Gastroesophageal sphincter (tissue), 4 donors: ENCODE results near the gene TNFAIP8L1. TPM values are rescaled to one million over a fixed set of nuclear protein-coding genes. Genes with fewer than 3 reads are reported as not detected.

ENCODE experiments used
- ATAC-seq: fragments of 150-250 bp; one replicate; pipeline ENCODE4 v1.9.1; 2016; ENCODE audit warnings: mild to moderate bottlenecking, moderate library complexity
- H3K27ac ChIP-seq, 4 donors: fragments of 200-600 bp; sonication (generic) in 3 of 4; 1 replicate in 3 of 4; 2 replicates in 1 of 4; pipeline ENCODE4 v1.5.1; 2016 to 2019
- H3K27me3 ChIP-seq: fragments of 200-600 bp; sonication (generic); one replicate; pipeline ENCODE4 v1.5.1; 2019
- H3K36me3 ChIP-seq, 2 donors: fragments of 200-600 bp; sonication (generic); one replicate each; pipeline ENCODE4 v1.5.1; 2019; ENCODE audit warnings: control low read depth in 1 of 2
- H3K4me1 ChIP-seq, 3 donors: fragments of 200-600 bp; sonication (generic); 1 replicate in 2 of 3; 2 replicates in 1 of 3; pipeline ENCODE4 v1.5.1; 2016 to 2019; ENCODE audit warnings: control low read depth in 2 of 3
- H3K4me3 ChIP-seq, 2 donors: fragments of 200-600 bp; sonication (generic); one replicate each; pipeline ENCODE4 v1.5.1; 2019; ENCODE audit warnings: mild to moderate bottlenecking in 1 of 2, moderate library complexity in 1 of 2
- H3K9me3 ChIP-seq, 3 donors: fragments of 200-600 bp; sonication (generic); one replicate each; pipeline ENCODE4 v1.5.1; 2017 to 2019; ENCODE audit warnings: control low read depth in 2 of 3
- EP300 ChIP-seq: sonication (generic); formaldehyde crosslinking; IDR thresholded peaks from one replicate; pipeline ENCODE4 v1.6.1; 2017; ENCODE audit warnings: antibody characterized with exemption, mild to moderate bottlenecking
- POLR2A ChIP-seq, 2 donors: fragments of 450-650 bp; IDR thresholded peaks; one replicate each; pipeline ENCODE4 v1.6.1; 2017; ENCODE audit warnings: antibody characterized with exemption in 2 of 2, mild to moderate bottlenecking in 2 of 2, moderate library complexity in 1 of 2
- POLR2AphosphoS5 ChIP-seq: sonication (generic); formaldehyde crosslinking; IDR thresholded peaks from one replicate; pipeline ENCODE4 v1.6.1; 2017; ENCODE audit warnings: antibody characterized with exemption
- WGBS, 2 donors: methylation state at CpG; one replicate each; pipeline ENCODE4 v1.1.5; 2018; ENCODE audit warnings: low coverage in 1 of 2; 5-methylcytosine and 5-hydroxymethylcytosine counted together
- total RNA-seq, 4 donors: library from RNA; depleted of rRNA; stranded (reverse); fragments of >200 nt; gene quantifications; one replicate each; pipeline ENCODE4 v1.1.0, GENCODE V29; 2016
- TF ChIP-seq, protein P1 (sequence below), 4 experiments: fragments of 200-600 bp in 2 of 4; fragments of 450-650 bp in 2 of 4; sonication (generic) in 1 of 4; IDR thresholded peaks; one replicate each; pipeline ENCODE4 v1.5.1; 2017 to 2019; ENCODE audit warnings: antibody characterized with exemption in 4 of 4, mild to moderate bottlenecking in 2 of 4, moderate library complexity in 2 of 4

Gene TNFAIP8L1
- total RNA-seq, 4 donors from 2014 or later = 5.8 to 16.4 (median 7.0) TPM

DNA sequence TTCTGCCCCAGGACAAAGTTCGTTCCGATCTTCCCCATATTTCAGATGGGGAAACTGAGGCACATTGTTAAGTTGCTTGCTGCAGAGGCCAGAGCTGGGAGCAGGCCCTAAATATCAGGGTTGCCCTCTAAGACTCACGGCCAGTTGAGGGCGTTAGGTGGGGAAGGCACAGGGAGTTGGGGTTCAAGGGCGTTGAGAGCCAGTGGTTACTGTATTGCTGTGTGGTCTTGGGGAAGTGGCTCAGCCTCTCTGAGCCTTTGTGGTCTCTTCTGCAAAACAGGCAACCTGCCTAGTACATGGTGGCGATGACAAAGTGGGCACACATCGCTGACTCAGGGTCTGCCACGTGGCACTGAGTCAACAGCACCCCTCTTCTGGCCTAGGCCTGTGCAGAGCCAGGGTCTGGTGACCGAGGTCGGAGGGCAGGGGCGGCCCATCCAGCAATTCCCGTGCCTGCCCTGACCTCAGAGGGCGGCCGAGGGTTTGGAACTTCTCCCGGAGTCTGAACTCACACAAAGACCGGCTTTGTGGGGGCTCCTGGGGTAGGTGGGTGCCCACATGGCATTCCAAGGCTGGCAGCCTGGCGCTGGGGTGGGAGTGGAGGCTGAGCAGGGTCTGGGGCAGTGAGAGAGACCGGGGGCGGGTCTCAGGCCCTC is 10.2 kb downstream of the TNFAIP8L1 start:
- Histone ChIP-seq H3K27me3 (no peaks in the 10 kb centered on the region), H3K9me3 (no peaks in the 10 kb centered on the region), H3K27ac (peak overlapping the region in 3 of 4 donors; percentile 41 to 85 (median 82)), H3K4me3 (no peak overlapping the region), H3K4me1 (peaks cover 0 to 49% (median 8%) of the 10 kb centered on the region in 3 donors), H3K36me3 (peaks cover 0 to 28% of the 10 kb centered on the region in 2 donors)
- TF ChIP-seq POLR2A (IDR thresholded peaks at IDR 0.05) (no peak), EP300 (no peak), POLR2AphosphoS5 (no peak)
- TF ChIP-seq, protein P1, sequence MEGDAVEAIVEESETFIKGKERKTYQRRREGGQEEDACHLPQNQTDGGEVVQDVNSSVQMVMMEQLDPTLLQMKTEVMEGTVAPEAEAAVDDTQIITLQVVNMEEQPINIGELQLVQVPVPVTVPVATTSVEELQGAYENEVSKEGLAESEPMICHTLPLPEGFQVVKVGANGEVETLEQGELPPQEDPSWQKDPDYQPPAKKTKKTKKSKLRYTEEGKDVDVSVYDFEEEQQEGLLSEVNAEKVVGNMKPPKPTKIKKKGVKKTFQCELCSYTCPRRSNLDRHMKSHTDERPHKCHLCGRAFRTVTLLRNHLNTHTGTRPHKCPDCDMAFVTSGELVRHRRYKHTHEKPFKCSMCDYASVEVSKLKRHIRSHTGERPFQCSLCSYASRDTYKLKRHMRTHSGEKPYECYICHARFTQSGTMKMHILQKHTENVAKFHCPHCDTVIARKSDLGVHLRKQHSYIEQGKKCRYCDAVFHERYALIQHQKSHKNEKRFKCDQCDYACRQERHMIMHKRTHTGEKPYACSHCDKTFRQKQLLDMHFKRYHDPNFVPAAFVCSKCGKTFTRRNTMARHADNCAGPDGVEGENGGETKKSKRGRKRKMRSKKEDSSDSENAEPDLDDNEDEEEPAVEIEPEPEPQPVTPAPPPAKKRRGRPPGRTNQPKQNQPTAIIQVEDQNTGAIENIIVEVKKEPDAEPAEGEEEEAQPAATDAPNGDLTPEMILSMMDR (IDR thresholded peaks at IDR 0.05) = no peak
- 80 to 90% methylated on average over 2 to 3 of the region's 19 CpGs for WGBS, 2 donors
- no peak for ATAC-seq

DNA sequence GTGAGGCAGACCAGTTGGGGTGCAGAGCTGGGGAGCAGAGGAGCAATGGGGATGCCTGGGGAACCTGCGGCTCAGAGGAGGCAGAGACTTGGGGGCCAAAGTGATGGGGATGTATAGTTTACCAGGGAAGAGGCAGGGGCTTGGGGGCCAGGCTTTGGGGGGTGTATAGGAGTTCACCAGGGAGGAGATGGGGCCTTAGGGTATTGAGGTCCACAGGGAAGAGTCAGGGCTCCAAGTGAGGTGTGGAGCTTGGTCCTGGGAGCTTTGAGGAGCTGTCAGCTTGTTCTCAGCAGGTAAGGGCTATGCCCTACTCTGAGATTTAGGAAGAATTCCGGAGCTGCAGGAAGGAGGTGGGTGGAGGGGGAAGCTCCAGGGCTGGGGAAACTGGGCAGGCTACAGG is 10.8 kb downstream of the TNFAIP8L1 start:
- no peaks in the 10 kb centered on the region for H3K9me3 ChIP-seq
- no peak for ATAC-seq
- H3K36me3 ChIP-seq = peaks cover 0 to 35% of the 10 kb centered on the region in 2 donors
- WGBS, 2 donors = 60% methylated on average over 1 of the region's 2 CpGs; no CpG with 5 or more reads in 1 of the 2 donors
- H3K27ac ChIP-seq = peak overlapping the region in 3 of 4 donors; percentile 41 to 85 (median 82)
- H3K4me3 ChIP-seq = no peak overlapping the region
- TF ChIP-seq POLR2AphosphoS5 (no peak), POLR2A (IDR thresholded peaks at IDR 0.05) (no peak), EP300 (no peak)
- TF ChIP-seq, protein P1 (IDR thresholded peaks at IDR 0.05) = no peak
- no peaks in the 10 kb centered on the region for H3K27me3 ChIP-seq
- H3K4me1 ChIP-seq = peaks cover 0 to 49% (median 8%) of the 10 kb centered on the region in 3 donors

DNA sequence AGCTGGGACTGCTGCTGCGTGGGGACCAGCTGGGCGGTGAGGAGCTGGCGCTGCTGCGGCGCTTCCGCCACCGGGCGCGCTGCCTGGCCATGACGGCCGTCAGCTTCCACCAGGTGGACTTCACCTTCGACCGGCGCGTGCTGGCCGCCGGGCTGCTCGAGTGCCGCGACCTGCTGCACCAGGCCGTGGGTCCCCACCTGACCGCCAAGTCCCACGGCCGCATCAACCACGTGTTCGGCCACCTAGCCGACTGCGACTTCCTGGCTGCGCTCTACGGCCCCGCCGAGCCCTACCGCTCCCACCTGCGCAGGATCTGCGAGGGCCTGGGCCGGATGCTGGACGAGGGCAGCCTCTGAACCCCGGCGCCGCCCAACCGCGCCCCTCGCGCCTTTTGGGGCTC is 12.8 kb downstream of the TNFAIP8L1 start:
- 100% methylated on average over 4 of the region's 44 CpGs; no CpG with 5 or more reads in 1 of the 2 donors for WGBS, 2 donors
- TF ChIP-seq, protein P1 (IDR thresholded peaks at IDR 0.05) = no peak
- no peak for TF ChIP-seq POLR2AphosphoS5
- TF ChIP-seq POLR2A (IDR thresholded peaks at IDR 0.05) = no peak
- TF ChIP-seq EP300 = no peak

DNA sequence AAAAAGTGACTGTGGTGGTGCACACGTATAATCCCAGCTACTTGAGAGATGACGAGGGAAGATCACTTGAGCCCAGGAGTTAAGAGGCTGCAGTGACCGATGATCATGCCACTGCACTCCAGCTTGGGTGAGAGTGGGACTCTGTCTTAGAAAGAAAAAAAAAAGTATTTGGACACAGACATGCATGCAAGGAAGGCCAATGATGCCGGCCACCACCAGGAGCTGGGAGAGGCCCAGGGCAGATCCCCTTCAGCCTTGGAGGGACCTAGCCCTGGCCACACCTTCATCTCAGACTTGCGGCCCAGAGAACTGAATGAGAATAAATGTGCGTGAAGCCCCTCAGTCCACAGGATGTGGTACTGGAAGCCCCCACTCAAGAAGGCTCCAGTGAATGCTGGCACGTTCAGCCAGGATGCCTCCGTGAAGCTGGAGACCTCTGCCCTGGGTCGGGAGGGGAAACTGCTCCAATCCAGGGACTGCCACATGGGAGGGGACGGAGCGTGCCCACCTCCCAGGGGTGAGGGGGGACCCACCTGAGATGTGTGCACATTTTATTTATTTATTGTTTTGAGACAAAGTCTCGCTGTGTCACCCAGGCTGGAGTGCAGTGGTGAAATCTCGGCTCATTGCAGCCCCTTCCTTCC is 14.6 kb downstream of the TNFAIP8L1 start:
- H3K4me1 ChIP-seq = peaks cover 0 to 17% (median 3%) of the 10 kb centered on the region in 3 donors
- ATAC-seq = no peak
- no peak overlapping the region for H3K27ac ChIP-seq
- no peaks in the 10 kb centered on the region for H3K27me3 ChIP-seq
- H3K4me3 ChIP-seq = no peak overlapping the region
- peaks cover 0 to 12% (median 0%) of the 10 kb centered on the region in 3 donors for H3K9me3 ChIP-seq
- TF ChIP-seq POLR2AphosphoS5 (no peak), POLR2A (IDR thresholded peaks at IDR 0.05) (no peak)
- WGBS, 2 donors = 65 to 69% methylated on average over 3 to 7 of the region's 13 CpGs
- H3K36me3 ChIP-seq = peaks cover 0 to 72% of the 10 kb centered on the region in 2 donors

More for the DNA sequence above, 12.8 kb downstream of the TNFAIP8L1 start:
- no peak for ATAC-seq
- Histone ChIP-seq H3K4me3 (no peak overlapping the region), H3K36me3 (peaks cover 0 to 54% of the 10 kb centered on the region in 2 donors), H3K27me3 (no peaks in the 10 kb centered on the region), H3K9me3 (no peaks in the 10 kb centered on the region), H3K27ac (no peak overlapping the region), H3K4me1 (peaks cover 0 to 34% (median 8%) of the 10 kb centered on the region in 3 donors)

DNA sequence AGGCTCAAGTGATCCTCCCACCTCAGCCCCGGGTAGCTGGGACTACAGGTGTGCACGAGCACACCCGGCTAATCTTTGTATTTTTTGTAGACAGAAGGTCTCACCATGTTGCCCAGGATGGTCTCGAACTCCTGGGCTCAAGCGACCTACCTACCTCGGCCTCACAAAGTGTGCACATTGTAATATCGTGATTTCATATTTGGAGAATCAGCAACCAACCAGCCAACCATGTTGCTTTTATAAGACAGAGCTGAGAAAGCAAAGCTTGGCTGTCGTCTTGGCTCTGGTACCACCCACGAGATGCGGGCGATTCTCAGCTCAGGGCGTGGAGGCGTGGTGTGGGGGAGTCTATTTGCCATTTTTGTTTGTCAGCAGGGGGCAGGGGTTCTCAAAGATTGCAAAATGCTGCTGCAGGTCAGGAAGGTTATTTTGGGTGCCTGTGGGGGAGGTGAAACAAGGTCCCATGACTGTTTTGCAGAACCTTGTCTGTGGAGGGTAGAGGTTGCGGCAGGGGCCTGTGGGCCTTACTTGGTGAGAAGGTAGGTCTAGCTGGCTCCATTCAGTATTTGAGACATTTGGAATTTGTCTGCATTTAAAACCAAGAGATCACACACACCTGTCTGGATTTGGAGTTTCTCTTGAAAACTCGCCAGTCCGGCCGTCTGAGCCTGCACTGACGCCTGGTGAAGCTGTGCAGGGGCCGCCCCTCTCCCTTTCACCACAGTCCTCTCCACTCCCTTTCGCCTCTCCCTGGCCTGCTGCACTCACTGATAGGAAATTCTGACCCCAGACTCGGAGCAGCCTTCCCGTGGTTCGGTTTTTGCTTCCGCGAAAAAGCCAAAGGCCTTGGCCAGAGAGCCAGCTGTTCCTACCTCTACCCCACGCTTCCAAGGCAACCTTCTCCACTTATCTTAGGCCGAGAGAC is 15.4 kb downstream of the TNFAIP8L1 start:
- Histone ChIP-seq H3K36me3 (peaks cover 0 to 80% of the 10 kb centered on the region in 2 donors), H3K9me3 (peaks cover 0 to 18% (median 0%) of the 10 kb centered on the region in 3 donors), H3K27me3 (no peaks in the 10 kb centered on the region), H3K27ac (peak overlapping the region in 1 of 4 donors; percentile 29), H3K4me1 (peaks cover 0 to 10% (median 3%) of the 10 kb centered on the region in 3 donors), H3K4me3 (no peak overlapping the region)
- WGBS, 2 donors = 84 to 90% methylated on average over 6 to 26 of the region's 27 CpGs
- ATAC-seq = no peak
- no peak for TF ChIP-seq POLR2A (IDR thresholded peaks at IDR 0.05)
- TF ChIP-seq, protein P1 (IDR thresholded peaks at IDR 0.05) = no peak
- no peak for TF ChIP-seq EP300
- TF ChIP-seq POLR2AphosphoS5 = no peak
